ENCODE data around the gene PDHX.

Gene PDHX

GRCh38 chr11:34957606-34958005, 41.2 kb downstream of the PDHX start:
- DNase-seq (ENCODE audit: low spot score): no peak

DNA sequence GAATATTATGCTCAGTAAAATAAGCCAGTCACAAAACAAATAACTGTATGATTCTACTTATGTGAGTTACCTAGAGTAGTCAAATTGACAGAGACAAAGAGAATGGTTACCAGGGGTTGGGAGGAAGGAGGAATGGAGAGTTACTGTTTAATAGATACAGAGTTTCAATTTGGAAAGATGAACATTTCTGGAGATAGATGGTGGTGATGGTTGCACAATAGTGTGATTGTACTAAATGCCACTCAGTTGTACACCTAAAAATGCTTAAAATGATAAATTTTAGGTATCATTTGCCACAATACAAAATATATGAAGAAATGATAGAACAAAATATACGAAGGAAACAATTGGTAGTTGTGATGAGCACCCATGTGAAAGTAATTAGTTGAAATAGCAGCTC, 43.4 kb downstream of the PDHX start:
- DNase-seq (ENCODE audit: low spot score): no peak

- DNase-seq (ENCODE audit: low spot score): no peak
Measured at GRCh38 chr11:34960277-34960676, 43.9 kb downstream of the PDHX start.

DNA sequence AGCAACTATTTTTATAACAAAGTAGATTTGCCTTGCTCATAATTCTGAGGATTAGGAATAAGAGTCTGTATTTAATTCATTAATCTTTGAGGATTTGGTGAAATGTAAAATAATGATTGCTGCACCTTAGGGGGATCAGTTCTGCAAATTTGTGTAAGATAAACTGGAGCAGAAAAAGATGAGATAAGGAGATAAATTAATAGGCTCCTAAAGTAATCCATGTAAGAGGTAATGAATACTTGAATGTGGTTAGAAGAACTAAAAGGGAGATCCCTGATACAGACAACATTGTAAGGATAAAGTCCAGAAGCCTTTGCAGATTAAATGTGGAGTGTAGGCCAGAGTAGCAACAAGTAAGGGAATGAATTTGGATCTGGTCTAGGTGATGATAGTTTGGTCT, 45.6 kb downstream of the PDHX start:
- DNase-seq (ENCODE audit: low spot score): no peak

GRCh38 chr11:34963351-34963750, 46.9 kb downstream of the PDHX start:
- no peak for DNase-seq (ENCODE audit: low spot score)

DNA sequence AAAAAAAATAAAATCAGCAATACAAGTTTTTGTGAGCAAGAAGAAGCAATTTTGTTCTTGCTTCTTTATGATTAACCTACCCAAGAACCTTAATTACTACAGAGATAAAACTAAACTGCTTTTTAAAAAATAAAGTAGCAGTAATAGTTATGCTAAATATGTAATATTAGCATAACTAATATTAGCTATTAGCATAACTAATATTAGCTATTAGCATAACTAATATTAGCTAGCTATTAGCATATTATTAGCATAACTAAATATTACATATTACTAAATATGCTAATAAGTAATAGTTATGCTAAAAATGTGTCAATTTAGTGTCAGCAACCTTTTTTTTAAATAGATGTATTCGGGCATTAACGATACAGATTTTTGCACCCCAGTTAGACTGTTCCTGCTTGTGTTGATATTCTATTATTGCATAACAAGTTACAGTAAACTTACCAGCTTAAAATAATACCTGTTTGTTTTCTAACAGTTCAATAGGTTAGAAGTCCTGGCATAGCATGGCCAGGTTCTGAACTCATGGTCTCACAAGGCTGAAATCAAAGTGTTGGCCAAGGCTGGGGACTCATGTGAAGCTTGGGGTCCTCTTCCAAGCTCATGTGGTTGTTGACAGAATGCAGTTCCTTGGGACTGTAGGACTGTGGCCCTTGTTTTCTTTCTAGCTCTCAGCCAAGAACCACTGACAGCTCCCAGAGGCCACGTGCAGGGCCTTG, 48.4 kb downstream of the PDHX start:
- no peak for DNase-seq (ENCODE audit: low spot score)

DNA sequence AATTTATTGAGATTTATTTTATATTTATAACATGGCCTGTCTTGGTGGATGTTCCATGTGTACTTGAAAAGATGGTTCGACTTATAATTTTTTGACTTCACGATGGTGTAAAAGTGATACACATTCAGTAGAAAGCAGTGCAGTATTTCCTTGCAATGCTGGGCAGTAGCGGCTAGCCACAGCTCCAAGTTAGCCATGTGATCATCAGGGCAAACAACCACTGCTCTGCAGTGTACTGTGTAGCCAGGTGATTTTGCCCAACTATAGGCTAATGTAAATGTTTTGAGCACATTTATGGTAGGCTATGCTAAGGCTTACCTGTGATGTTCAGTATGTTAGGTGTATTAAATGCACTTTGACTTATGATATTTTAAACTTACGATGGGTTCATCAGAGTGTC, 52.4 kb downstream of the PDHX start:
- DNase-seq (ENCODE audit: low spot score): no peak

- no peak for DNase-seq (ENCODE audit: low spot score)
Measured at GRCh38 chr11:34970033-34970432, 53.6 kb downstream of the PDHX start.

DNA sequence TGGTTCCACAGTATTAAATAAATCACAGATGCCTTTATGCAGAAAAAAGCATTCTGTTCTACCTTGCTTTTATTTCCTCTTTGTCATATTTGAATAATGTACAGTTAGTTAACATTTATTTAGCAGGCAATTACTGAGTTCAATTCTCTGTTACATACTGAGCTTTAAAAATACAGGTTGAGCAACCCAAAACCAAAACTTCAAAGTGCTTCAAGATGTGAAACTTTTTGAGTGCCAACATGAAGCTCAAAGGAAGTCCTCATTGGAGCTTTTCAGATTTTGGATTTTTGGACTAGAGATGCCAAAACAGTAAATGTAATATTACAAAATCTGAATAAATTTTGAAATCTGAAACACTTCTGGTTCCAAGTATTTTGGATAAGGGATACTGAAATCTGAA, 54.1 kb downstream of the PDHX start:
- DNase-seq (ENCODE audit: low spot score): no peak

- no peak for DNase-seq (ENCODE audit: low spot score)
Measured at GRCh38 chr11:34971928-34972327, 55.5 kb downstream of the PDHX start.

- DNase-seq (ENCODE audit: low spot score): no peak
Measured at GRCh38 chr11:34972366-34972765, 55.9 kb downstream of the PDHX start.

- DNase-seq (ENCODE audit: low spot score): no peak
Measured at GRCh38 chr11:34972892-34973291, 56.5 kb downstream of the PDHX start.

DNA sequence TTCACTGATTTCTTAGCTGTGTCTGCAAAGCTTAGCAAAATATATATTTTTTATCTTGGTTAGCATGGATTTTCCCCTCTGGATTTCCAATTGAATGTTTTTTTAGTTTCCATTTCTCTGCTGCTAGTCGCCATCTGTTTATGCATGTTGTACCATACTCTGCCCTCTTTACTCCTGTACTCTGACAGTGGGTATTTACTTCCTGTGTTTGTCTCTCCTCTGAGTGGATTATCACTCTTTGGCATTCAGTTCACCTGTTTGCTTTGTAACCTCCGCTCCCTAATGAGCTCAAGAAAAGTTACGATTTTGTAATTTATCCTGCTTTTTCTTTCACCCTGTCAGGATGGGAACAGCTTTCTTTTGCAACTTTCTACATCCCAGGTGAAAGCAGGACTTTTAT, 59.1 kb downstream of the PDHX start:
- DNase-seq (ENCODE audit: low spot score): no peak

DNA sequence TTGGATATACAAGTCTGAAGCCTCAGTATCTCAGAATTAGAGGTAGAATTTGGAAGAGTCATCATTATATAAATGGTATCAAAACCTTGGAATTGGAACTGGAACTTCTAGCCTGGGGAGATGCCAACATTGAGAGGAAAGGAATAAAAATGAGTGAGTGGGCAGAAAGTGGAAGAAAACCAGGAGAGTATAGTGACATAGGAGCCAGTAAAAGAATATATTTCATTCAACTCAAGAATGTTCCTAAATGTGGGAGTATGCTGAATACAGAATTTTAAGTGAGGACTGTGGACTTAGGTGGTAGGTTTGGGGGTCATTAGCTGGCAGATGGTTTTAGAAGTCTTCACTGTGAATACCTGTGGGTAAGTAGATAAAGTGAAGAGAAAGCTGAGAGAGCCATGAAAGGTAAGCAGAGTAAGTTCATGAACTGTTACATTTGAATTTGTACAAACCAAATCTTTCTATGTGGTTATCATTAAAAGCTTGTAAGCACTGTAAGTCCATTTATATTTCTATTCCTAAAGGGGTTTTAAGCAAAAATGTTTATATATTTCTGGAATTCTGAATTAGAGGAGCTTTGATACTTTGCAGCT, 60.2 kb downstream of the PDHX start:
- no peak for DNase-seq (ENCODE audit: low spot score)

GRCh38 chr11:34977089-34977912, 60.9 kb downstream of the PDHX start:
- no peak for DNase-seq (ENCODE audit: low spot score)

DNA sequence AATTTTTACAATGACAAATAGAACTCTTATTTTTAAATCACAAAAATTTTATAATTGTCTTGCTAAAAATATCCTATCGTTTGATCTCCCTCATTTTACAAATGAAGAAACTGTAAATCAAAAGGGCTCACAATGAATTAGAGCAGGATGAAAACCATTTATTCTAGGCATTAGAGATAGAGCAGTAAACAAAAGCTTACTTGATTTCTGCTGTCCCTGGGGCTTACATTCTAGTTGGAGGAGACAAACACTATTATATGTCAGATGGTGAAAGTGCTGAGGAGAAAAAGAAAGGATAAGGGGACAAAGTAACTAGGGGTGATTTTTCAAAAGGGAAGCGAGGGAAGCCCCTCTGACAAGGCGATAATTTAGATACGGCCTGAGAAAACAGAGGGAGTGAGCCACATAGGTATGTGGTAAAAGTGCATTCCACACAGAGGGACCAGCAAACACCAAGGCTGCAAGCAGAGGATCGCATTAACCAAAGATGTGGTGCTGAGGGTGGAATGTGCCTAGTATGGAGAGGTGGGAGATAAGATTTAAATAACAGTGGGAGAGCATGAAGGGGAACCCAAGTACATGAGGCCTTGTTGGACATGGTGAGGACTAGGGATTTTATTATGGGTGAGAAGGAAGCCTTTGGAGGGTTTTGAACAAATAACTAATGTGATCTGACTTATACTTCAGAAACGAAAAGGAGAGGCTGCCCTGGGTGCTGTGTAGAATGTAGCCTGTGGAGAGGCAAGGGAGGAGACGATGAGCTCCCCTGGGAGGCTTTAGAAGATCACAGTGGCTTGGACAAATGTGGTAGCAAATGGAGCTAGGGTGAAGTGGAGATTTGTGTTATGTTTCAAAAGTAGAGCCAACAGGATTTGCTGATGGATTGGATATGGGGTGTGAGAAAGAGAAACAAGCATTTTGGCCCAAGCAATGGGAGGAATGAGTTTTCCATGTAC, 62.1 kb downstream of the PDHX start:
- no peak for DNase-seq (ENCODE audit: low spot score)

- no peak for DNase-seq (ENCODE audit: low spot score)
Measured at GRCh38 chr11:34984514-34984913, 68.1 kb downstream of the PDHX start.

GRCh38 chr11:34986883-34987520, 70.6 kb downstream of the PDHX start:
- DNase-seq (ENCODE audit: low spot score): no peak

- no peak for DNase-seq (ENCODE audit: low spot score)
Measured at GRCh38 chr11:34987617-34988016, 71.2 kb downstream of the PDHX start.

DNA sequence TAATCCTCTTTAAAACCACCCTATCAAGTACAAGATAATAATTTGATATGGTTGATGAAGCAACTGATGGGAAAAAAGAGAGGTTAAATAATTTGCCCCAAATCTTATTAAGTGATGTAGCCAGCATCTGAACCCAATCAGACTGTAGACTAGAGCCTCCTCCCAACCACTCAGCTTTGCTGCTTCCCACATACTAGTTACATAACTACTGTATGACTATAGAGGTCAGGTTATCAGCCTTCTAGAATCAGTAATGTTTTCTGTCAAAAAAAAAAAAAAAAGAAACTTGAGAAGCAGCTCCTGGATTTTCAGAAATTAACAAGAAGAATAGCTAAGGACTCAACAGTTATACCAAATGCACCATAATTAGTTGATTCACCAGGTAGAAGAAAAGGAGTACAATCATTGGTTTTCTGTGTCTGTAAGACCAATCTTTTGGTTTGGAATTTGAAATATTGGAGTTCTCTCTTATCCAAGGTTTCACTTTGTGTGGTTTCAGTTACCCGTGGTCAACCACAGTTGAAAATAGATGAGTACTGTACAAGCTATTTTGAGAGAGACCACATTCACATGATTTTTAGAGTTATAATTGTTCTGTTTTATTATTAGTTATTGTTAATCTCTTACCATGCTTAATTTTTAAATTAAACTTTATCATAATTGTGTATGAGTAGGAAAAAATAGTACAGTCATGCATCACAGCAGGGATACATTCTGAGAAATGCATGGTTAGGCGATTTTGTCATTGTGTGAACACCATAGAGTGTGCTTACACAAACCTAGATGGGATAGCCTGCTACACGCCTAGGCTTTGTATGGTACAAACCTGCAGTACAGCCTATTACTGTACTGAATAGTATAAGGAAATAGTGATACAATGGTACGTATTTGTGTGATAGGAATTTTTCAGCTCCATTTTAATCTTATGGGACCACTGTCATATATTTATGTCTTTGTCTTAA, 72.2 kb downstream of the PDHX start:
- DNase-seq (ENCODE audit: low spot score): no peak

All from NAMALWA (cell line).